Activated CD8-positive, alpha-beta T cell treated with anti-CD3 and anti-CD28 coated beads for 36 hours (primary cell): ENCODE measurements around the gene STIM2. TPM values are rescaled to one million over a fixed set of nuclear protein-coding genes. Genes with fewer than 3 reads are reported as not detected.
A peak's percentile ranks its signal among the peaks of the same experiment; 100 is the strongest.

ENCODE experiments used
- ATAC-seq: fragments of 200-7000 bp; cut with Tn5 transposase; one replicate; pipeline ENCODE4 v1.10.0; 2021; ENCODE audit warnings: mild to moderate bottlenecking, moderate library complexity
- CTCF ChIA-PET: fragments of 350-600 bp; sonication (Branson Sonifier 250); formaldehyde crosslinking; loops from one replicate; lab custom pipeline; 2021; ENCODE audit warnings: antibody characterized with exemption; lab: Charles Lee
- POLR2A ChIA-PET: fragments of 350-600 bp; sonication (Branson Sonifier 250); formaldehyde crosslinking; loops from one replicate; lab custom pipeline; 2021; ENCODE audit warnings: antibody characterized with exemption; lab: Charles Lee
- DNase-seq: peaks from one replicate; pipeline ENCODE4 v3.0.0-alpha.2; 2020
- H3K27ac Mint-ChIP-seq: one replicate; pipeline ENCODE4 v1.8.0; 2021; ENCODE audit warnings: mild to moderate bottlenecking, mixed read lengths
- H3K27me3 Mint-ChIP-seq: one replicate; pipeline ENCODE4 v1.8.0; 2021; ENCODE audit warnings: mixed read lengths
- H3K36me3 Mint-ChIP-seq: one replicate; pipeline ENCODE4 v1.8.0; 2021; ENCODE audit warnings: low read depth, mixed read lengths
- H3K4me1 Mint-ChIP-seq: one replicate; pipeline ENCODE4 v1.8.0; 2021; ENCODE audit warnings: low read depth, mixed read lengths
- H3K4me3 Mint-ChIP-seq: one replicate; pipeline ENCODE4 v1.8.0; 2021; ENCODE audit warnings: mild to moderate bottlenecking, moderate library complexity, mixed read lengths
- H3K9me3 Mint-ChIP-seq: one replicate; pipeline ENCODE4 v1.8.0; 2021; ENCODE audit warnings: mixed read lengths
- intact Hi-C: fragments of 100-400 bp; cut with micrococcal nuclease; formaldehyde crosslinking; loops from one replicate; pipeline ENCODE4 v1.10.0; 2022
- total RNA-seq, 2 experiments: library from RNA; stranded (reverse); gene quantifications; one replicate each; pipeline ENCODE4 v1.2.3, GENCODE V29; 2021
- TF ChIP-seq, protein P1 (sequence below): fragments of 200-600 bp; IDR thresholded peaks from one replicate; pipeline ENCODE4 v1.8.0; 2022; ENCODE audit warnings: antibody characterized with exemption, mild to moderate bottlenecking

Gene STIM2
- total RNA-seq, 2 experiments from 2014 or later: 44.4 to 46.6 TPM

DNA sequence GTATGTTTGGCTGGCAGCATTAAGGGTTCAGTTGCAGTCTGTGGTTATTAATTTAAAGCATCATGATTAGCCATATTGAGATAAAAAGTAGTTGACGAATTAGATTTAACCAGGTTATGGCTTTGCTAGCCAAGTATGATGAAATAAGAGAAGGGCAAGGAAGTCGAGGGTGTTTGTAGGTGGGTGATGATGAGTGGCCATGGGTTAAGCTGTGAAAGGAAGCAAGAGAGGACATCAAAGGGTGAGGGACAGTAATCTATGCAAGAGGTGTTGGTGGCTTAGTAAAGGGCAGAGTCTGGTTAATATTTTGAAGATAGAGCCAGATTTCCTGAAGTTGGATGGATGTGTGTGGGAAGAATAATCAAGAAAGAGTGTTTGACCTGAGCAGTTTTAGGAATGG is 44.5 kb downstream of the STIM2 start:
- ChIA-PET POLR2A (interaction anchor here (0.5 kb wide), 1 partner anchor 13 kb away, joined by 3 read pairs; no protein-coding TSS in a partner anchor), CTCF (no interaction called here)
- Mint-ChIP-seq H3K4me3 (no peak overlapping the region), H3K27ac (peak overlapping the region; percentile 36), H3K27me3 (no peaks in the 10 kb centered on the region), H3K36me3 (peaks cover 15% of the 10 kb centered on the region), H3K9me3 (no peaks in the 10 kb centered on the region), H3K4me1 (peaks cover 67% of the 10 kb centered on the region)
- intact Hi-C loops: loop anchor here (5.0 kb wide), 1 partner anchor 33 kb away; no protein-coding TSS in a partner anchor
- TF ChIP-seq, protein P1, sequence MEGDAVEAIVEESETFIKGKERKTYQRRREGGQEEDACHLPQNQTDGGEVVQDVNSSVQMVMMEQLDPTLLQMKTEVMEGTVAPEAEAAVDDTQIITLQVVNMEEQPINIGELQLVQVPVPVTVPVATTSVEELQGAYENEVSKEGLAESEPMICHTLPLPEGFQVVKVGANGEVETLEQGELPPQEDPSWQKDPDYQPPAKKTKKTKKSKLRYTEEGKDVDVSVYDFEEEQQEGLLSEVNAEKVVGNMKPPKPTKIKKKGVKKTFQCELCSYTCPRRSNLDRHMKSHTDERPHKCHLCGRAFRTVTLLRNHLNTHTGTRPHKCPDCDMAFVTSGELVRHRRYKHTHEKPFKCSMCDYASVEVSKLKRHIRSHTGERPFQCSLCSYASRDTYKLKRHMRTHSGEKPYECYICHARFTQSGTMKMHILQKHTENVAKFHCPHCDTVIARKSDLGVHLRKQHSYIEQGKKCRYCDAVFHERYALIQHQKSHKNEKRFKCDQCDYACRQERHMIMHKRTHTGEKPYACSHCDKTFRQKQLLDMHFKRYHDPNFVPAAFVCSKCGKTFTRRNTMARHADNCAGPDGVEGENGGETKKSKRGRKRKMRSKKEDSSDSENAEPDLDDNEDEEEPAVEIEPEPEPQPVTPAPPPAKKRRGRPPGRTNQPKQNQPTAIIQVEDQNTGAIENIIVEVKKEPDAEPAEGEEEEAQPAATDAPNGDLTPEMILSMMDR: no peak
- ATAC-seq (peak; percentile 92), DNase-seq (peak; percentile 40)

DNA sequence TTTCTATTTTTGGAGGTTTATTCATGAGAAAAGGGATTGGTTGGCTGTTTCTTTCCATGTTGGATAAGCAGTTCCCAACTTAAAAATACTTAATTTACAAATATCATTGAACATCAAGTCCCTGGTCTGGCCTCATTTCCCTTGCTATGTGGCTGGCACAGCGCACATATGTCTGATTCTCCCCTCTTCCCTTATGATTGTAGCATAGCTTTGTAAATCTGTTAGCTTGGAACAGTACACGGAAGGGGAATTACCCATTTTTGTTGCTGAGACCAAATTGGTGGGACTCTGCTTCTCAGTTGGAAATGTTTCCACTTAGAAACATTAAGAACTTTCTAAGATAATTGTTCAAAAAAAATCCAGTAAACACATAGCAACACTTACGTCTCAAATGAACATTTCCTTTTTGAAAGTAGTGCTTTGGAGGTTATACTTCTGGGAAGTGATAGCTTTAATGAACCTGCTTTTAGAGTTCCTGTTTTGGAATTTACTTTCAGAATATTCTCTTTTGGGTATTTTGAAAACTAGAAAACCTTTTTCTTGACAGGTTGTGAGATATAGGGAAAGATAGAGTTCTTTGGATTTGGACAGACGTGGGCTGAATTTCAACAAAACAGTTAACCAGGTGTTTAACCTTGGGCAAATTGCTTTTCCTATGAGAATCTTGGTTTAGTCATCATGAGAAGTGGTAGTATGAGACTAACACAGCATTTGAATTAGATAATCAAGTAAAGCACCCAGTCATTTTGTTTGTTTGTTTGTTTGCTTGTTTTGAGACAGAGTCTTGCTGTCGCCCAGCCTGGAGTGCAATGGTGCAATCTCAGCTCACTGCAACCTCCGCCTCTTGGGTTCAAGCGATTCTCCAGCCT is 47.3 kb downstream of the STIM2 start:
- TF ChIP-seq, protein P1: no peak
- DNase-seq: no peak
- intact Hi-C loops: loop anchor here (5.0 kb wide), 1 partner anchor 36 kb away; no protein-coding TSS in a partner anchor
- ChIA-PET POLR2A (interaction anchor here (0.8 to 1.5 kb wide), 3 partner anchors 9 to 18 kb away, joined by 3 read pairs; no protein-coding TSS in a partner anchor), CTCF (interaction anchor here (0.8 to 1.1 kb wide), 3 partner anchors 9 to 22 kb away, joined by 3 to 5 read pairs (median 3); no protein-coding TSS in a partner anchor)
- peaks cover 6% of the 10 kb centered on the region for H3K36me3 Mint-ChIP-seq
- no peak for ATAC-seq
- no peaks in the 10 kb centered on the region for H3K27me3 Mint-ChIP-seq
- H3K27ac Mint-ChIP-seq: peak overlapping the region; percentile 22
- H3K4me3 Mint-ChIP-seq: no peak overlapping the region
- H3K9me3 Mint-ChIP-seq: no peaks in the 10 kb centered on the region
- H3K4me1 Mint-ChIP-seq: peaks cover 69% of the 10 kb centered on the region

DNA sequence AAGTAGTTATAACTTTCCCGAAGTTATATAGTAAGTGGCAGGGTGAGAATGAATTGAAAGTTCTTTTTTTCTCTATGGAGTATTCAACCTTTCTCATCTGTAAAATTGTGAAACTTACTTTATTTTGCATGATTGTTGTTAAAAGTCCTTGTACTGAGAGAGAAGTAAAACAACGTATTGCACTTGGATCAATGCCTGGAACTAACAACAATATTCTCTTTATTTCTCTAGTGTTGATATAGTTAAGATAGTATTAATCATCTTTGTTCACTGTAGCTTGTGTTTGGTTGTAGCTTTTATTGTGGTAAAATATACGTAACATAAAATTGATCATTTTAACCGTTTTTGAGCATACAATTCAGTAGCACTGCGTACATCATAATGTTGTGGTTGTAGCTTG is 48.7 kb downstream of the STIM2 start:
- TF ChIP-seq, protein P1: no peak
- DNase-seq (no peak), ATAC-seq (no peak)
- Mint-ChIP-seq H3K4me3 (no peak overlapping the region), H3K36me3 (peaks cover 6% of the 10 kb centered on the region), H3K4me1 (peaks cover 66% of the 10 kb centered on the region), H3K27me3 (no peaks in the 10 kb centered on the region), H3K27ac (no peak overlapping the region), H3K9me3 (no peaks in the 10 kb centered on the region)
- POLR2A ChIA-PET: no interaction called here
- CTCF ChIA-PET: no interaction called here
- intact Hi-C loops: loop anchor here (5.0 kb wide), 1 partner anchor 37 kb away; no protein-coding TSS in a partner anchor

DNA sequence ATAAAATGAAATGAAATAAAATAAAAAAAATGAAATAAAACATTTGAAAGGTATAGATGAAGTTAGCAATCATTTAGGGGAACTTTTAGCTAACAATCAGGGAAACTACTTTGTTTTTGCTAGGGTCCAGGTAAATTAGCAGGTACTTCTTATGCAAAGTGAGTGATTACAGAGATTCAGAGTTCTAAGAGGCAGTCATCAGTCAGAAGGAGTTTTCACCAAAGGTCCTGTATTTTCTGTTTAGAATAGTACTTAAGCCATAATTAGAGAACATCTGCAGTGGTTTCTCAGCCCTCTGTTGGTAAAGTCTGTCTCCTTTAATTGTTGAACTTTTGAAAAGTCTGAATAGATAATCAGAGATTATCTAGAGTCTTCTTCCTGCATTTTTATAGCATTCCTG is 50.6 kb downstream of the STIM2 start:
- DNase-seq: no peak
- Mint-ChIP-seq H3K9me3 (no peaks in the 10 kb centered on the region), H3K27me3 (no peaks in the 10 kb centered on the region), H3K4me3 (no peak overlapping the region), H3K36me3 (peaks cover 6% of the 10 kb centered on the region), H3K27ac (no peak overlapping the region), H3K4me1 (peaks cover 67% of the 10 kb centered on the region)
- TF ChIP-seq, protein P1: no peak
- intact Hi-C loops: no loop called here
- ATAC-seq: no peak
- CTCF ChIA-PET: no interaction called here
- POLR2A ChIA-PET: no interaction called here

DNA sequence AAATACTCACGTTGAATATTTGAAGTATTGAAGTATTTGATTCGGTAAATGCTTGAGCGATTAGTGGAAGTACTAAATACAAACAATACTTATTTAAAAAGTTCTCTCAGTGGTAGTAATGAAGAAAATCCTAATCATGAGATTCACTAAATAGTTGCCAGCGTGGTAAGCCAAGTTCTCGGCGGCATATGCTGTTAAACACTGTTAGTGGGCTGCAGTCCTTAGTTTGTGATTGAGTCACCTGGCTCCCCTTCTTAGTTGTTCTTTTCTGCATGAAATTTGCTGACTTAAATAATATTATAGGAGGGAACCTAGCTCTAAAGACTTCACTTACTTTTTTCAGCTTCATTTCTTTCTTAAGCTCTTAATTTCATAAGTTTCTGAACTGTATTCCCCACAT is 51.4 kb downstream of the STIM2 start:
- H3K4me1 Mint-ChIP-seq: peaks cover 73% of the 10 kb centered on the region
- no peak overlapping the region for H3K27ac Mint-ChIP-seq
- H3K36me3 Mint-ChIP-seq: peaks cover 6% of the 10 kb centered on the region
- TF ChIP-seq, protein P1: no peak
- intact Hi-C loops: no loop called here
- no peaks in the 10 kb centered on the region for H3K9me3 Mint-ChIP-seq
- ChIA-PET POLR2A (no interaction called here), CTCF (no interaction called here)
- no peak for DNase-seq
- no peaks in the 10 kb centered on the region for H3K27me3 Mint-ChIP-seq
- no peak overlapping the region for H3K4me3 Mint-ChIP-seq
- peak; percentile 20 for ATAC-seq
